ENCODE results near the gene DAW1.

- TF ChIP-seq POLR2AphosphoS5 (IDR thresholded peaks at IDR 0.05; ENCODE audit: borderline replicate concordance, low read depth, low read length): no peak
- no peak for TF ChIP-seq EZH2 (IDR thresholded peaks at IDR 0.05)
- TF ChIP-seq FOXP2 (optimal IDR thresholded peaks at IDR 0.05; ENCODE audit: control extremely low read depth, extremely low read length, insufficient read depth): no peak
Measured at GRCh38 chr2:227846831-227847230, 24.6 kb upstream of the DAW1 start.
